ENCODE measurements around the gene PPP2R1A.

The PPP2R1A gene

DNA sequence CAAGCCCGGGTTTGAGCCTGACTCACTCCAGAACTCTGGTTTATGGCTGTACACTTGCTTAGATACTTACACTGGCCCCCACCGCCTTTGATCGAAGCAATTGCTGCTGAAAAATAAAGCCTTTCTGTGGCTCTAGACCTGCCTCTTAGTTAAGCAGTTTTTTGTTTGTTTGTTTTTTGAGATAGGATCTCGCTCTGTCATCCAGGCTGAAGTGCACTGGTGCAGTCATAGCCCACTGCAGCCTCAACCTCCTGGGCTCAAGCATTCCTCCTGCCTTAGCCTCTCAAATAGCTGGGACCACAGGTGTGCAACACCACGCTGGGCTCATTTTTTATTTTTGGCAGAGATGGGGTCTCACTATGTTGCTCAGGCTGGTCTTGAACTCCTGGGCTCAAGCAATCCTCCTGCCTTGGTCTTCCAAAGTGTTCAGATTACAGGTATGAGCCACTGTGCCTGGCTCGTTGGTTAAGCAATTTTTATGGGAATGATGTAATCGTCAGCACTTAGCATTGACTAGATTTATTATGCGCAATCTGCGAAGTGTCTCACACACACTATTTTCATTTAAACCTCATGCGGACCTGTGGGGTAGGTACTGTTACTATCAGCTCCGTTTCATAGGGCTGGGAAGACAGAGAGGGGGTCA, 22.2 kb downstream of the PPP2R1A start:
- no peak for DNase-seq (ENCODE audit: low read depth in 1 of 2, low spot score in 1 of 2)
- TF ChIP-seq GABPA (IDR thresholded peaks at IDR 0.05; ENCODE audit: low read depth) (no peak), REST (IDR thresholded peaks at IDR 0.05; ENCODE audit: insufficient replicate concordance, low read depth) (no peak), POLR2AphosphoS5 (IDR thresholded peaks at IDR 0.05; ENCODE audit: low read depth) (no peak), CTCF (IDR thresholded peaks at IDR 0.05; ENCODE audit: insufficient read depth, low read length) (no peak), SPI1 (IDR thresholded peaks at IDR 0.05; ENCODE audit: borderline replicate concordance, low read depth) (no peak)
- no peak overlapping the region for H3K4me3 ChIP-seq (replicated peaks; ENCODE audit: insufficient read depth, low read length)
- H3K27ac ChIP-seq (replicated peaks), result no peak overlapping the region
- no peaks in the 10 kb centered on the region for H3K27me3 ChIP-seq (ENCODE audit: insufficient read depth, poor library complexity, severe bottlenecking)

GRCh38 chr19:52212572-52213255, 22.9 kb downstream of the PPP2R1A start:
- H3K27ac ChIP-seq (replicated peaks), result no peak overlapping the region
- no peak for DNase-seq (ENCODE audit: low read depth in 1 of 2, low spot score in 1 of 2)
- TF ChIP-seq SPI1 (IDR thresholded peaks at IDR 0.05; ENCODE audit: borderline replicate concordance, low read depth) (no peak), POLR2AphosphoS5 (IDR thresholded peaks at IDR 0.05; ENCODE audit: low read depth) (no peak), GABPA (IDR thresholded peaks at IDR 0.05; ENCODE audit: low read depth) (no peak), CTCF (IDR thresholded peaks at IDR 0.05; ENCODE audit: insufficient read depth, low read length) (no peak), REST (IDR thresholded peaks at IDR 0.05; ENCODE audit: insufficient replicate concordance, low read depth) (no peak)
- H3K27me3 ChIP-seq (ENCODE audit: insufficient read depth, poor library complexity, severe bottlenecking), result no peaks in the 10 kb centered on the region
- H3K4me3 ChIP-seq (replicated peaks; ENCODE audit: insufficient read depth, low read length), result no peak overlapping the region

- no peak for DNase-seq (ENCODE audit: low read depth in 1 of 2, low spot score in 1 of 2)
- TF ChIP-seq REST (IDR thresholded peaks at IDR 0.05; ENCODE audit: insufficient replicate concordance, low read depth) (no peak), SPI1 (IDR thresholded peaks at IDR 0.05; ENCODE audit: borderline replicate concordance, low read depth) (no peak), GABPA (IDR thresholded peaks at IDR 0.05; ENCODE audit: low read depth) (no peak), POLR2AphosphoS5 (IDR thresholded peaks at IDR 0.05; ENCODE audit: low read depth) (no peak), CTCF (IDR thresholded peaks at IDR 0.05; ENCODE audit: insufficient read depth, low read length) (no peak)
- Histone ChIP-seq H3K4me3 (replicated peaks; ENCODE audit: insufficient read depth, low read length) (no peak overlapping the region), H3K27me3 (ENCODE audit: insufficient read depth, poor library complexity, severe bottlenecking) (no peaks in the 10 kb centered on the region), H3K27ac (replicated peaks) (no peak overlapping the region)
Measured at GRCh38 chr19:52214241-52214640, 24.4 kb downstream of the PPP2R1A start.
